ENCODE measurements around the gene ABCA2.
"Not testable (repeated sequence)": the region's sequence is repeated elsewhere in the genome, so short reads cannot be mapped to it uniquely, and the experiment has no call there.

Gene ABCA2

DNA sequence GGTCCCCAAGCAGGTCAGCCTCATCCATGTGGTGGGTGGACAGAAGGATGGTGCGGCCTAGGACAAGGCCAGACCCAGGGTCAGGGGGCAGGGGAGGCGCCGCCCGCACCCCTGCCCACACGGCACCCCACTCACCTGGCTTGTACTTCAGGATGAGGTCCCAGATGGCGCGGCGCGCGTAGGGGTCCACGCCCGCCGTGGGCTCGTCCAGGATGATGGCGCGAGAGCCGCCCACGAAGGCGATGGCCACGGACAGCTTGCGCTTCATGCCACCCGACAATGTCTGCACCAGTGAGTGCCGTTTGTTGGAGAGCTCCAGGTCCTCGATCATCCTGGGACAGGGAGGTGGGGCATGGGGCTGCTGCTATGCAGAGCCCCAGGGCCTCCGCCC lies 12.5 kb downstream of the ABCA2 start:
- no peak for DNase-seq

DNA sequence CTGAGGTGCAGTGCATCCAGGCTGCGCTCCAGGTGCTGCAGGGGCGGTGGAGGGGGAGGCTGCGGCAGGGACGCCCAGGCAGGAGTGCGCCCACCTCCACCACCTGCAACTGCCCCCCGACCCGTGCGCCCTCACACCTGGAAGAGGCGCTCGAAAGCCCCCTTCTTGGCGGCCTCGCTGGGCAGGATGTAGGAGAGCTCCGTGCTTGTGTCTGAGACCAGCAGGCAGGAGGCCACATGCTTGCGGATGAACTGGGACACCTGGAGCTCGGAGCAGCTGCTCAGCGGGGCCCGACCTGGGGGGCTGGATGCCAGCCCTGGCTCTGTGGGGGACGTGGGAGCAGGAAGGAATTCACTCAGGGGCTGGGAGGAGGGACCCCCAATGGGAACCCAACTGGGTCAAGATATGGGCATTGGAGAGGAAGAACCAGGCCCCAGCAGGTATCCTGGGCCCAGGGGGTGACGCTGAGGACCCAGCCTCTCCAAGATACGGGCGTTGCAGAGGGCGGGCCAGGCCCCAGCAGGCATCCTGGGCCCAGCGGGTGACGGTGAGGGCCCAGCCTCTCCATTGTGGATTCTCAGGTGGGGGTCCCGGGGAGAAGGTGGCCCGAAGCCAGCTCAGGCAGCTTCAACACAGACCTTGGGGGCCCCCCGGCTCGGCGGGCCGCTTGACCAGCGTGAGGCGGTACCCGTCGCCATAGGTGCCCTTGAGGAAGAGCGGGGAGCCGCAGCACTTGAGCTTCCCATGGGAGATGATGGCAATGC lies 13.1 kb downstream of the ABCA2 start:
- DNase-seq = no peak

DNA sequence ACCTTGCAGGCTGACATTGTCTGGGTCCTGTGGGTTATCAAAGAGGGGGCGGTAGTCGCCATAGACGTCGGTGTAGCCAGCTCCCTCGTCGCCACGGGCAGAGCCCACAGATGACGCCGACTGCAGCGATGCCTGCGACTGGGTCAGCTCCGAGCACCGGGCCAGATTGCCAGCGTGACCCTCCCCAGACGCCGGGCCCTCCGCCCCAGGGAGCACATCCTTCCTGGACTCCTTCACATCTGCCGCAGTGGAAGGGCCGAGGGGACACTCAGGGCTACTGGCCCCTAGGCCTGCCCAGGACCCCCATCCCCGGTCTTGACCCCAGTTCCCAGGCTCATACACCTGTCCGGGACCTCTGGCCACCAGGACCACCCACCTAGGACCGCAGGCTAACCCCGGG lies 13.9 kb downstream of the ABCA2 start:
- no peak for DNase-seq

DNA sequence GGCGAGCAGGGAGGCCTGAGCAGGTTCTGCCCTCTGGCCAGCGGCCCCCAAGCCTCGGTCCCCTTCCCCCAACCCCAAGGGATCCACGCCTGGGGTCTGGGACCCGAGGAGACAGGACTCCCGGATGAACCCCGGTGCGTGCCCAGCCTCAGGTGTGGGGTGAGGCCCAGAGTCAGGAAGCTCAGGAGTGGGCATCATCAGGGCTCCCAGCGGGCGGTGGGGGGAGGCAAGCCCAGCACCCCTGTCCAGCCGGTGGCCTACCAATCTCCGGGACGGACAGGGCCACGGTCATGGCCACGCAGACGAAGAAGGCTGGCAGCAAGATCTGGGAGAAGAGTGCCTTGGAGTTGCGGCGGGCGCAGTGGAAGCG lies 14.5 kb downstream of the ABCA2 start:
- DNase-seq = no peak

DNA sequence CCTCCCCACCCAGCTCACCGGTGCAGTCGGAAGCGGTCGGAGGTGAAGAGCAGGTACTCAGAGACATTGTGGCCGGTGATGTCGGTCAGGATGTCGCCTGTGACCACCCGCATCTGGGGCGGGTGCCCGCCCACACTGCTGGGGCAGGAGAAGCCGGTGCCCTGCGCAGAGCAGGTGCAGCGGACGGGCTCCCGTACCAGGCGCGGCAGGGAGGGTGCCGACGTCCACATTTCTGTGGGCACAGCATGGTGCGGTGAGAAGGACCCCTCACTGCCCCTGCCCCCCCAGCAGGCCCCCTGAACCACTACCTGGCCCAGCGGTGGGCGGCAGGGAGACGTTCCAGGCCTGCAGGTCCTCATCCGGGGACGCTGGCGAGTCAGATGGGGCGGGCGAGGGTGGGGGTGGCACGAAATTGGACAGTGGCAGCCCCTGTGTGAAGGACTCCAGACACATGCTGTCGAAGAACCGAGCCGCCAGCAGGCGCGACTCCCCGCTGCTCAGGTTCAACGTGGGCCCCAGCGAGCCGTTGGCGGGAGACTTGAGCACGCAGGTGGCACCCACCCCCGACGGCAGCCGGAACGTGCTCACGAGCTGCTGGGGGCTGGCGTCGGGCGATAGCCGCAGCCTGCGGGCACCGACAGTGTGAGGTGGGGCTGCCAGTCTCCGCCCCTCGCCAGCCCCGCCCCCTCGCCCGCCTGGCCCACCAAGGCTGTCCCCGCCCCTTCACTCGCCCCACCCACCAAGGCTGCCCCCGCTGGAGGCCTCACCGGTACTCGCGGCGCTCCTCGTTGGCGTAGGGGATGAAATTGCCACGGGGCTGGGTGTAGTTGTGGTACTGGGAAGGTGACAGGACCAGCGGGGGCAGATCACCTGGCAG lies 15.1 kb downstream of the ABCA2 start:
- DNase-seq = no peak

DNA sequence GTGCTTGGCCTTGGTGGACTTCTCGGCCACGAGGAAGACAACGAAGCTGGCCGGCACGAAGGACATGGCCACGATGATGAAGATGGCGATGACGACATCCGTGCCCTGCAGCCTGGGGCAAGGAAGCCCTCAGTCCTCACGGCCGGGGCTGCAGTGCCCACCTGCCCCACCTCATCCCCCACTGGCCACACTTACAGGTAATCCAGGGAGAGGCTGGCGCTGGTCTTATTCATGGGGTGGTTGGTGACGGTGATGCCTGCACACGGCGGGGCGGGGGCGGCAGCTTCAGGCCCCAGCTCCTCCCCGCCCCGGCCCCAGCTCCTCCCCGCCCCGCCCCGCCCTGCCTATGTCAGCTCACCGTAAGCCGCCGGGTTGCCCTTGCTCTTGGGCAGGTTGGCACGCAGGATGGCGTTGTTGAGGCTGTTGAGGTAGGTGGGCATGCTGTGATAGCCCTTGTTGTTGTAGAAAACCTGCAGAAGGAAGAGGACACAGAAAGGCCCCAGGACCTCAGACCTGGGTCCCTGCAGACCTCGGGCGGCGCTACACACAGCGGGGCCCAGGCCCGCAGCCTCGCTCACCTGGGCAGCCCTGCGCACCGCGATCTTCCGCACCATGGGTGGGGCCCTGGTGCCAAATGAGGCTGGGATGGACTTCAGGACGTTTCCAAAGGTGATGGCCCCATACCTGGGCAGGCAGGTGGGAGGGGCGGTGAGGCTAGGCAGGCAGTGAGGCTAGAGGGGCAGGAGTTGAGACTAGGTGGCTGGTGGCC lies 15.9 kb downstream of the ABCA2 start:
- no peak for DNase-seq

DNA sequence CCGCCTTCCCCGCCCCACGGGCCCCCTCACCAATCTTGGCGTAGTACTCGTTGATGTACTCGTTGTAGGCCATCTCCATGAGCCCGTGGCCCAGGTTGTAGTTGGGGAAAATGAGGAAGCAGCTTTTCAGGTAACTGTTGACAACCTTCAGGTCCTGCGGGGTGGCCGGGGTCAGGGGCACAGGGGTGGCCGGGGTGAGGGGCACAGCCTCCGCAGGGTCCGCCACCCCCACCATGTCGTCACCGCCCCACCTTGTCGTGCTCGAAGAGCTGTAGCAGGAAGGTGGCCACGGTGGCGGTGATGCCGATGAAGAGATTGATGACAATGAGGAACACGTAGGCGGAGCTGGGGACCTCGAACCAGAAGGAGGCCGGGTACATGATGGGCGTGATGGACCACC lies 16.9 kb downstream of the ABCA2 start:
- DNase-seq = no peak

DNA sequence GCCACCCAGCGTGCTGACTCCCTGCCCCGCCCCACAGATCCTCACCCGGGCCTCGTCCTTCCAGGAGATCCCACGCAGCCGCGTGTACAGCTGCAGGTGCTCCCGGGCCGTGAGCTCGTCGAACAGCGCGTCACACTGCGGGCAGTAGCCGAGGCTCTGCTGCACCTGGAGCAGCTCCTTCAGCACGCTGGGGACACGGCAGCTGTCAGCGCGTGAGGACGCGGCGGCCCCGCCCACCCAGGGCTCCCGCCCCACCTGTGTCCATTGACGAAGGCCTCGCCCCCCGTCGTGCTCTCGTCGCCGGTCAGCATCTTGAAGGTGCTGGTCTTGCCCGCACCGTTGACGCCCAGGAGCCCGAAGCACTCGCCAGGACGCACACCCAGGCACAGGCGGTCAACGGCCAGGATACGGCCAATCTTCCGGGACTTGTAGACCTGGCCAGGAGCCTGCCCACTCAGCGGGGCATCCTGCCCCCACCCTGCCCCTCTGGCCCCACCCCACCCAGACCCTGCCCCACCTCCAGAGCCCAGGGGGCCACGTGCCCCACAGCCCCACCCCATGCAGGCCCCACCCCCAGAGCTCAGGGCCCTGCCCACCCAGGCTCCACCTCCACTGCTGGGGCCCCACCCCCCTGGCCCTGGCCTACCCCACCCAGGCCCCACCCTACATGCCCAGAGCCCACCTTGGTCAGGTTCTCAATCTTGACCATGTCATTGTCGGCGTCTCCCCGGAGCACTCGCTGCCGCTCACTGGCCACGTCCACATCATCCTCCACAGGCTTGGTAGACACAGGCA lies 17.9 kb downstream of the ABCA2 start:
- DNase-seq = no peak

DNA sequence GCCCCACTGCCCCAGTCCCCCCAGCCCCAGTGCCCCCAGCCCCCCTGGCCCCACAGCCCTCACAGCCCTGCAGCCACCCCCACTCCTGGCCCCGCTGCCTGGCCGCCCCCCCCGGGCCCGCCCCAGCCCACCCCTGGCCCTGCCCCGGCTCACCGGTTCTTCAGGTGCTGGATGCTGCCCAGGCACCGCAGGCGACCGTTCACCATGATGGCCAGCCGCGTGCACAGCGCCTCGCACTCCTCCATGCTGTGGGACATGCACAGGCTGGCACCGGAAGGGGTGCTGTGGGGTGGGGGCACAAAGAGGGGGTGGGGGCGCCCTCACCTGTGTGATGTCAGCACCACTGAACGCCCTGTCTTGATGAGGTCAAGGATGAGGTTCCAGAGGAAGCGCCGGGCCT lies 18.8 kb downstream of the ABCA2 start:
- no peak for DNase-seq

DNA sequence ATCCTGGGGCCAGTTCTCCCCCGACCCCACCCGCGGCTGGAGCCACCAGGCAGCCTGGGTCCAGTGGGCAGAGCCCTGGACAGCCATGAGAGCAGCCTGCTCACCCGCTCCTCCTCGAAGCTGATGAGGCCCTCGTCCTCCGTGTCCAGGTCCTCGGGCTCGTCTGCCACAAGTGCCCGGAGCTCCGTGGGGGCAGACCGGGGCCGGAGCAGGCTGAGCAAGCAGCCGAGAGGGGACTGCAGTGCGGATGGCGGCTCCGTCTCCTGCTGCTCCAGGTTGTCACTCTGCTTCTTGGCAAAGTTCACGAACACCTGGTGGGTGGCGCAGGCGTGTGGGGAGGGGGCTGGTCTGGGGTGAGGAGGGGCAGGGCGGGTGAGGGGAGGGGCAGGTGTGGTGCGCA lies 19.7 kb downstream of the ABCA2 start:
- DNase-seq = no peak

DNA sequence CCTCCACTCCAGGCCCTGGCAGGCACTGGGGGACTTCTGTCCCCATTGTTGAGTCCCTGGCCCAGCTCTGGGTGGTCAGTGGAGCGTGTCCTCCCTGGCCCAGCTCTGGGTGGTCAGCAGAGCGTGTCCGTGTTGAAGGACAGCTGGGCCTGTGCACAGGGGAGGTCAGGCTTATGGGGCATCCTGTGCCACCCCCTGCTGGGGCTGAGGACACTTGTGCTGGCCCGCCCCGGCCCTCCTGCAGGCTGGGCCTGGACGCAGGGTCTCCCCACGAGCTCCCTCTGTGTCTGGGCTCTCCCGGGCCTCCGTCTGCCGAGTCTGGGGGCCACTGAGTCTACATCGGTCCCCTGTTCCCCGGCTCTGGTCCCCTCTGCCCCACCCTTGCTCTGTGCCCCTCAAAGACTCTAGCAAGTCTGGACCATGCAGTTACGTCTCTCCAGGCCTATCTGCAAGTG lies 20.2 kb downstream of the ABCA2 start:
- no peak for DNase-seq

DNA sequence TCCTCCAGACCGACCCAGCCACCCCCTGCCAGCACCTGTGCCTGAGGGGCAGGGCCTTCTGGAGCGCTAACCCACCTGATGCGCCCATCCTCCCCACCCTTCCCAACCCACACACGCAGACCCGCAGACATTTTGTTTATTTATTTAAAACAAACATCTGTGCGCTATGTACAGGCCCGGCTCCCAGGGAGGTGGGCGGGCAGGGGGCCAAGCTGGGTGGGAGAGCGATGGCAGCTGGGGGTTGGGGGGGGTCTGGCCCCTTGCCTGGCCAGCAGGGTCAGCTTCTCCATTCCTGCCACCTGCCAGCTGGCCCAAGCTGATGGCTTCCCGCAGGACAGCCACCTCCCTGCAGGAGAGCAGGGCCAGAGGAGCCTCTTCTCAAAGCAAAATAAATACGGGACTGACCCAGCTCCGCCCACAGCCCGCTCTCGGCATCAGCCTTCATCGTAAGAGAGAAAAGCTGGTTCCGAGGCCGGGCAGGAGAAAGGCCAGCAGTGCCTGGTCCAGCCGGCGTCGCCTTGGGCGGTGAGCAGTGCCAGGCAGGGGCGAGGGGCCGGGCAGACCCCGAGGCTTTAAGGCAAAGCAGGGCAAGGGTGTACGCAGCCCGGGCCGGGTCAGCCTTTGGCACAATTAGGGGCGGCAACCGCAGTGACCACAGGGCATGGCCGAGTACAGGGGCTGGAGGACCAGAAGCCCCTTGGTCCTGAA lies 20.8 kb downstream of the ABCA2 start:
- DNase-seq = no peak

DNA sequence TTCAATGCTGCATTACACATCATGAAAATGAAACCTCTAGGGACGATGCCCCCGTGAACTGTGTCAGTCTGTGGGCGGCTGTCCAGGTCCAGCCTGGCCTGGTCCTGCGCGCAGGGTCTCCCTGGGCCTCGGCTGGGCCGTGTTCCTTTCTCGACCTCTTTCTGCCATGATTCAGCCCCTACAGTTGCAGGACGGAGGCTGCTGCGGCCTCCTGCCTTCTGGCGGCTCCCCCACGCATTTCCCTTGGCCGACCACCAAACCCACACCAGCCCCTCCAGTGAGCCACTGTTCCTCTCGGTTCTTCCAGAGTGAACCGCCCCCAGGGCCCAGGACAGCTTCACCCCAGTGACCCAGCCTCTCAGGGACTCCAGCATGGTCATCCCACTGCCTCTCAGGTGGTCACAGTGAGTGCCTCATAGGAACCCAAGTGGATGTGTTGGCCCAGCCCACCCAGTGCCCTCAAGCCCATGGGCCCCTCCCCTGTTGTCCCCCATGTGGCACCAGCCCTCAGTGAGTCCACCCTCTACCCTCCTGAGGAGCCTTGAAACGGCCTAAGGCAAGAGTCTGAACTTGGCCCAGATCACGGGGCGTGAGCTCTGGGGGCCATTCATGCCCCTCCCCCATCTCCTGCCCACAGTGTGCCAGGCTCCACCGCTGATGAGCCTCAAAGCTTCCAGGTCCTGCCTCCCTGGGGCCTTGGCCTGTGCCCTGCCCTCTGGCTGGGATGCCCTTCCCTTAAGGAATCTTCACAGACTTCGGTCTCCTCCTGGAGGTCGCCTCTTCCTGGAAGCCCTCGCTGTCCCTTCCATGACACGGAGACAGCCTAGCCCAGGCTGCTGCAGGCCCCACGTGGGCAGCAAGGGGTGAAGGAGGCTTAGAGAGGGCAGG lies 21.7 kb downstream of the ABCA2 start:
- no peak for DNase-seq

DNA sequence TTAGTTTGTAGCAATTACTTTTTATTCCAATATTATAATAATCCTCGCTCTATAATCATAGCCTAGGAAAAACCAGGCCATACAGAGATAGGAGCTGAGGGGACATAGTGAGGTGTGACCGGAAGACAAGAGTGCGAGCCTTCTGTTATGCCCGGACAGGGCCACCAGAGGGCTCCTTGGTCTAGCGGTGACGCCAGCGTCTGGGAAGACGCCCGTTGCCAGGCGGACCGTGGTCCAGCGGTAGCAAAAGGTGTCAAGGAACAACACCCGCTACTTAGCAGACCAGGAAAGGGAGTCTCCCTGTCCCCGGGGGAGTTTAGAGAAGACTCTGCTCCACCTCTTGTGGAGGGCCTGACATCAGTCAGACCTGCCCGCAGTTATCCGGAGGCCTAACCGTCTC lies 23.8 kb downstream of the ABCA2 start:
- DNase-seq = not testable (repeated sequence)

DNA sequence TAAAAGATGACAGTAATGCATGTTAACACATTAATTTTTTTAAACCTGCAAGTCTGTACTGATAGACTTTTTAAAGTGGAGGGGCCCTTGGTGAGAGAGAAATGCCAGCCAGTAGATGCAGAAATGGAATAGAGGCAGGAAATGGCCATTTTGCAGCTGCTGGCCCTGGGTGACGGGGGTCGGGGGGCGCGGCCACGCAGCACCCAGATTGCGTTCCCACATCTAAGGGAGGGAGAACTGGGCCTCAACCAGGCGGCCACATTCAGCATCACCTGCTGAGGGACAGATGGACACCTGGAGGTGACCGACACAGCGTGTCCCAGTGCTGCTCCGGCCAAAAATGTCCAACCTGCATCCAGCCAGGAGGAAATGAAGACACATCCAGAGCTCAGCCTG lies 25.4 kb downstream of the ABCA2 start:
- no peak for DNase-seq

DNA sequence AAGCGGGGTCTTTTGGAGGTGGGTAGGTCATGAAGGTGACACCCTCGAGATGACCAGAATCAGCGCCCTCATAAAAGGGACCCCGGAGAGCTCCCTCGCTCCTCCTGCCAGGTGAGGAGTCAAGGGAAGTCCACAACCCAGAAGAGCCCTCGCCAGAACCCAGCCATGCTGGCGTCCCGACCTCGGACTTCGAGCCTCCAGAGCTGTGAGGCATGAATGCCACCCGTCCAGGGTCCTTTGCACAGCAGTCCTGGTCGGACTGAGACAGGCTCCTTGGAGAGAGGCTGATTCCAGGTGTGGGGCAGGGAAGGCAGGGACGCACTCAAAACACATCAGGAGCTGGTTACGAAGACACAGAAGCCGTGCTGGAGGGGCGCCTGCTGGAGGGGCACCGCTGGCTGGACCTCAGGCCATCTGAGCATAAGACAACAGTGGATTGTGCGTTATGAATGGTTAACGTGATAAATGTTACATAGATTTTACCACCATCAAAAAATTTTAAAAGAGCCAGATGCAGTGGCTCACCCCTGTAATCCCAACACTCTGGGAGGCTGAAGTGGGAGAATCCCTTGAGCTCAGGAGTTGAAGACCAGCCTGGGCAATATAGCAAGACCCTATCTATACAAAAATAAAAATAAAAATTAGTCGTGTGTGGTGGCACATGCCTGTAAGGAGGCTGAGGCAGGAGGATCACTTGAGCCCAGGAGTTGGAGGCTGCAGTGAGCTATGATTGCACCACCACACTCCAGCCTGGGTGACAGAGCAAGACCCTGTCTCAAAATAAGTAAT lies 26.0 kb downstream of the ABCA2 start:
- no peak for DNase-seq

DNA sequence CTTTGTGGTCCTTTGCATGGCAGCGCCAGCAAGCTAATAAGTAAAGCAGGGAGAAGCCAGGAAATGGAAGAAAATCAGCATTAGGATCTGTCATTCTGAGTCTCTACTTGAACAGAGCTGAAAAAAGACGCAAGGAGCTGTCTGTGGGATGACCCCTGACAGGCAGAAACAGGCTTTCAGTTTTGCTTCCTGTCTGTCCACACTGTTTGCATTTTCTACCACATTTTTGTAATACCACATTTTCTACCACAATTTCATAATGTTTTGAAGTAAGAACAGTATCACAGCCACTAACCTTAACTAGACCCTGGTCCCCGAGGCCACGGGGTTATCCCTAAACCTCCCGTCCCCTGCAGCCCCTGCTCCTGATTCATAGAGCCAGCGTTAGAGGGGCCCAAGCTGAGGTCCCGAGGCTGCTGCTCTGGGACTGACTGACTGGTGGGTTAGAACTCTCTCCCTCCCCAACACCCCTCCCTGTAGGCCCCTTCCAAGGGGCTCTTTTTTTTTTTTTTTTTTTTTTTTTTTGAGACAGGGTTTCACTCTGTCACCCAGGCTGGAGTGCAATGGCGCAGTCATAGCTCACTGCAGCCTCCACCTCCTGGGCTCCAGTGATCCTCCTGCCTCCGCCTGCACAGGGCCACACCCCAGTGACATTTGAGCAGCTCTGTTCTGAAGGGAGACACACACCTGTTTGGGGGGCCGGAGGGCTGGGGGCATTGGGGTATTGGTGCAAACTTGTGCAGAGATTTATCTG lies 27.7 kb downstream of the ABCA2 start:
- DNase-seq = no peak

DNA sequence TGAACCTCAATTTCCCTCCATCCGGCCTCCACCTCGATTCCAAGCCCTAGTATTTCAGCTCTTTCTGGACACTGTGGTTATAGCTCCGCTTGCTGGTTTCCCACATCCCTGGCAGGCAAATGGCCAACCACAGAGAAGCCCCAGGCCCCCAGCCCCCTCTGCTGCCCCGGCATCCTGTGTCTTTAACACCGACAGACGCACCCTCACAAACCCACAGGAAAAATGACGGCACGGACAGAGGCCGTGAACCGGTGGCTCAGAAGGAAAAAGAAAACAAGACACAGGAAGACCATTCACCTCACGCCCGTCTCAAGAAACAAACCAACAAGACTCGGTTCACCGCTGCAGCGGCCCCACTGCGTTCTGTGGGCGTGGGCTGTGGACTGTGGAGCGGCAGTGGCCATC lies 30.2 kb downstream of the ABCA2 start:
- DNase-seq = no peak

DNA sequence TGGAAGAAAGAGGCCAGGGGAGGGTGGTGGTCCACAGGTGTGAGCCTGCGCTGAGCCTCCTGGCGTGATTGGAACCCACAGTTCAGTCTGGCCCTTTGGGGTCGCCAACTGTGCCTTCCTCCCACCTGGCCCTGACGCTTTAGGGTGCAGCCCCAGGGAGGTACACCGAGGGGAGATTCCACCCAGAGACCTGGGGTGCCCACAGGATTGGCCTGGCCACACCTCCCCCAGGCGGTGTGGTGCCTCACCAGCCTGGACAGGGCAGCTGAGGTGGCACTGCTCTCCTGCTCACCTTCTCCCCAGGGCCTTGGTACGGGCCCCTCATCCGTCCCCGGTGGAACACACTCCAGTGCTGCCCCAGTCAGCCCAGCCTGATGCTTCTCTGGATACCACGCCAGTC lies 30.7 kb downstream of the ABCA2 start:
- DNase-seq = no peak
